GM18870 (cell line): ENCODE data around the gene KDM5C.

Source experiments
- ATAC-seq: cut with Tn5 transposase; IDR thresholded peaks from one replicate; pipeline ENCODE4 v1.9.1; 2021; ENCODE audit warnings: moderate library complexity; ENCODE audit not compliant: unreplicated experiment

Gene KDM5C

DNA sequence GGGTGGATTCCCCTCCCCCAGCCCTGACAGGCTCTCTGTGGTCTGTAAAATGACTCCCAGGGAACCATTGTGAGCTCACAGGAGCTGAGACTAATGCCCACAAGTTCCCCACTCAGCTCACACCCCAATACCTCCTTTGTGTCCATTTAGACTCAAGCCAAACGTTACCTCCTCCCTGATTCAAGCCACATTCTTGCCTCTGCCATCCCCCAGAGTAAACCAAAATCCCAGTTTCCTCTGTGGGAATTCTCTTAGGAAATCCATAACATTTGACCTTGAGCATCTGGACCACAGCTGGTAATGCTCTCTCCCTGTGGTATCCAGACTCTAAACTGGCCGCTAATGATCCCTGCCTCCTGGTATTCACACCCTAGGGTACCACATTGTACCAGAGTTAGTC, 26.3 kb upstream of the KDM5C start:
- ATAC-seq: no peak

- no peak for ATAC-seq
Measured at GRCh38 chrX:53250556-53250955, 25.5 kb upstream of the KDM5C start.

DNA sequence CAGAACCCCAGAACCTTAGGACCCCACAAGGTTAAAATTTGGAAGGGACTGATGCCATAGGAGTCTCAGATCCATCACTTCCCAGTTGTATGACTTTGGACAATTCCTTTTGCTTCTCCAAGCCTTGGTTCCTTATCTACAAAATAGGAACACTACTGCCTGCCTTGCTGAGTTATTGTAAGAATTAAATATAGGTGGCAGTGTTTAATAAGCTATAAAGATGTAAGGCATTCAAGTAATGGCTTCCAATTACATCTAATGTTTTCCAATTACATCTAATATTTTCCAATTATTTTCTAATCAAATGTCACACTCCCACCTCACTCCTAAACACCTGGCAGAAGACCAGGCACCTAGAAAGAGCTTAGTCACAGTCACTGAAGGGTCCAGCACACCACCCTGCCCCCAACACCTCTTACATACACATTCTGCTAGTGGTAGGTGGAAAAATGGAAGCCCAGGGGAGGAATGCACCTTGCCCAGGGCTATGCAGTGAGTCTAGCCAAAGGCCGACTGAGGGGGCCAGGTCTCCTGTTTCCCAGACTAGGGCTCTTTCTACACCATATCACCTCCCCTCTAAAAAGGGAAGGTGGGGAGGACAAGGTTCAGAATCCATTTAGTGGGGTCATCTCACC, 24.5 kb upstream of the KDM5C start:
- no peak for ATAC-seq

DNA sequence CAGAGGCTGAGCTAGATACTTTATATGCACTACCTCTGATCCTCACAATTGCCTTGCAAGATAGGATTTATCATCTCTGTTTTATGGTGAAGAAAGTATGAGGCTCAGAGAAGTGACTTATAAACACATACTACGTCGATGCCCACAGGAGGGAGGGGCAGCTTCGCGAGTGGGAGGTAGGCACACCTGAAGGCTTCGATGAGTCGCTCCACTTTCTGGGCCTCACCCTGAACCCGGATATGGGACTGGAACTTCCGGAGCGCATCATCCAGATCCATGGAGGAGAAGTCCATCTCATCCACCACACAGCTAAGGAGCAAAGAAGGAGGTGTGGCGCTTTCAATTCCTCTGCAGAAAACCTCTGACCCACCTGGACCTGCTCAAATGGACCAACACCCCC, 22.9 kb upstream of the KDM5C start:
- no peak for ATAC-seq

GRCh38 chrX:53246231-53246630, 21.2 kb upstream of the KDM5C start:
- ATAC-seq: no peak

DNA sequence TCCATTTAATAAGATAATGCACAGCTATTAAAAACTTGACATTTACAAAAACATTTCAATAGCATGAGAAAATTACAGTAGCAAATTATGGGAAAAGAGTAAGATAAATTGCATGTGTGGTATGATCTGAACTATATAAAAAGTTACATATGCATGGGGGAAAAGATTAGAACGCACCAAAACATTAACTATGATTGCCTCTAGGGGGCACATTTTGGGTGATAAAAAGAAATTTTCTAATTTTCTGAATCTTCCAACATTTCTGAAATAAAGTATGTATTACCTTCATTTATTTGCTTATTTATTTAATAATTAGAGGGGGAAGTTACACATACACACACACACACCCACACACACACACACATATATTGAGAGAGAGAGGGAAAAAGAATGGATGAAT, 19.6 kb upstream of the KDM5C start:
- no peak for ATAC-seq

- ATAC-seq: no peak
Measured at GRCh38 chrX:53242310-53242709, 17.3 kb upstream of the KDM5C start.

- ATAC-seq: no peak
Measured at GRCh38 chrX:53241558-53241957, 16.6 kb upstream of the KDM5C start.

- no peak for ATAC-seq
Measured at GRCh38 chrX:53239474-53239873, 14.5 kb upstream of the KDM5C start.

GRCh38 chrX:53237056-53237455, 12.0 kb upstream of the KDM5C start:
- ATAC-seq: no peak

- ATAC-seq: no peak
Measured at GRCh38 chrX:53236025-53236679, 11.1 kb upstream of the KDM5C start.

- no peak for ATAC-seq
Measured at GRCh38 chrX:53235566-53235965, 10.6 kb upstream of the KDM5C start.

- no peak for ATAC-seq
Measured at GRCh38 chrX:53234484-53234883, 9.5 kb upstream of the KDM5C start.

DNA sequence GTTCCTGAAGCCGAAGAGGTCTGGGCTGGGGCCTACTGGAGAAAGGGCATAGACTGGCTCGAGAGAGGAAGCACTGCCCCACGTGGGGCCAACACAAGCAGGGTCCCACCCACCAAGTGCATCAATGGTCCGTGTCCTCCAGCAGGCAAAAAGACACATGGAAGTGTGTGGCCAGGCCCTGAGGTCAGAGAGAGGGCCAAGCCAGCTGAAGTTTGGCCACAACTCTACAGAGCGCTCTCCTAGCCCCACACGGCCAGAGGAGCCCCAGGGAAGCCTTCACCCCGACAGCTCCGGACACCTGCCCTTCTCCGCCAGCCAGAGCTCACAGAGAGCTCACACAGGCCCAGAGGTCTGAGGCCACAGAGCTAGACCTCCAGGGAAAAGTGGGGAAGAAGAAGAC, 8.5 kb upstream of the KDM5C start:
- ATAC-seq: no peak

DNA sequence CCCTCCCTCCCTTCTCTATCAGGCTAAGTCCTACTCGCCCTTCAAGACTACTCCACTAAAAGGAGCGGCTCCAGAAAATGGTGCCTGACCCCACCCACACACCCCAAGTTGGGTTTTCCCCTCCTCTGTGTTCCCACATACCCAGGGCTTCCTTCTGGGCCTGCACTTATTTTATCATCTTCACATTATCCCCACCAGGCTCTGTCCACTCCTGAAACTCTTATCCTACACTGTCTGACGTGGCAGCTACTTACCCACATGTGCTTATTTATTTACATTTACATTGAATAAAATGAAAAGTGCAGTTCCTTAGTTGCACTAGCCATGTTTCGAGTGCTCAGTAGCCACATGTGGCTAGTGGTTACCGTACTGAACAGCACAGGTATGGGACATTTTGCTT, 5.1 kb upstream of the KDM5C start:
- no peak for ATAC-seq

- no peak for ATAC-seq
Measured at GRCh38 chrX:53227224-53227765, 2.3 kb upstream of the KDM5C start.

DNA sequence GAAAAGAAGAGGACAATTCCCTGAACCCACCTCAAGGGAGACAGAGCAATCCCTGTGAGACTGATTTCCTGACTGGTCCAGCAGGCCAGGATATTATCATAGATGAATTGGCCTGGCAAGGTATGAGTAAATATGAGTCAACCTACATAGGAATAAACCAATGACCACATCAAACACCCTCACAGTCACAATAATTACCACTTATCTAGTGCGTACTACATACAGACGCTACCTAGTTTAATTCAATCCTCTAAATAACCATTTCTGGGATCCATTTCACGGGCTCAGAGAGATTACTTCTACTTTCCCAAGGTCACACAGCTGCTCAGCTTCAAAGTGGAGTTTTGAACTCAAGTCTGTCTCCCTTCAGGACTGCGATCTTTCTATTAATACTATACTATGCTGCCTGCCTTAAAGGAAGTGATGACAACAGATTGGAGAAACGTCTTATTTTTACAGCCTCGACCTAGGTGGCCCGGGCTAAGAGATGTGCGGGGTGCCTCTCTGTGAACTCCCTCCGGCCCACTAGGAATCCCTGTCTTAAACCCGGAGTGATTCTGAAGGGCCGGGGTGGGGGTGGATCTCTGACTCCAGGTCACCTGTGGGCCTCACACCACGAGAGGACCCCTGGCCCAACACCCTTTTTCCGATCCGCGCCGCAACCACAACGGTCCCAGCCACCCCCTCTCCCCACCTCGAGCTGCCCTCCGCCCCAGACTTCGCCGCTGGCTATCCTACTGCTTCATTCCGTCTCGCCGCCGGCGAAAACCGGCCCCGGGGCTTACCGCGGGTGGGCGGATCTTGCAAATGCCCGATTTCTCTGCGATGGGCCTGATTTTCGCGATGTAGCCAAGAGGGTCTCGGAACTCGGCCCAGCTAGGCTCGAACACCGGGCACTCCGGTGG, 800 bp downstream of the KDM5C start:
- ATAC-seq: no peak

DNA sequence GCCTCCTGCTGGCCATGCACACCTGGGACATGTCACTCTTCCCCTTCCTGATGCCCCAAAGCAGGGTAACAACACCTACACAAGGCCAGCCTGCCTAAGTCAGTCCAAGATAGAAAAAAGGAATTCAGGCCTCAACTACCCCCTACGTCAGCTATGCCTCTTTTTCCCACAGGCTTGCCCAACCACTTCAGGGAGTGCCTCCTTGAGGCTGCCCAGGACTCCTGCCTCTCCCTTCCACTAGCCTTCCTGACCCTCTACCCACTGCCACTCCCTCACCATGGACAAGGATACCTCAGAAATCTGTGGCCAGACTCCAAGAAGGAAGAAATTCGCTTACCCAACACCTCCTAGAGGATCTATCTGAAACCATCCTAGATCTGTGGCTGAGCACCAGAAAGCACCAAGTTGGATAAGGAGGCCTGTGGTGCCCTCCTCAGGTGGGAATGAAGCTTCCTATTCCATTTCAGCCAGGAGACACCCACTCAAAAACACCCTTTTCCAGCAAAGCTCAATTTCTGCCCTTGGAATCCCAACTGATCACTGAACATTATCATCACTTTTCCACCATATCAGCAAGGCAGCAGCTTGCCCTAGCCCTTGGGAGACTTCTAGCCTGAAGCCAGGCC, 1.8 kb downstream of the KDM5C start:
- no peak for ATAC-seq

DNA sequence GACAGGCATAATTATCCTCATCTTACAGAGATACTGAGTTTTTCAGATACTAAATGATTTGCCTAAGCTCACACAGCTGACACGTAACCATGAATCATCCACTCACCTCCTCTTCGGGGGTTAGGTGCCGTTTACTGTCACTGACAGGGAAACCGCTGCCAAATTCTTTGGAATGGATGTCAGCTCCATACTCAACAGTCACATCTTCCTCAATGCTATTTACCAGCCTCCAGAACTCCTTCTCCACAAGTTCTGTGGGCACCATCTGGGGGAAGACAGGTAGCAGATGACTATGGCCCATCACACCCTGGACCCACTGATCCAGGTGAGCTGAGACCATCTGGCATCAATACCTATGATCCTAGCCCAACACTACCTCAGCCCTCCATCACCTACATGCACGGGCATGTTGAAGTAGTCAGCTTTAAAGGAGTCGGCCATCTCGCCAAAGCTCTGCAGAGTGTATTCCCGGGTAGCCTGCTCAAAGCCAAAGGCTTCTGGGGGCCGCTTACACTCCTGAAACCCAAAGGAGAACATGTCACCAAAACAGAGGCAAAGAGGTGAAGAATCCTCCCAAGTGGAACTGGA, 13.5 kb downstream of the KDM5C start:
- no peak for ATAC-seq

DNA sequence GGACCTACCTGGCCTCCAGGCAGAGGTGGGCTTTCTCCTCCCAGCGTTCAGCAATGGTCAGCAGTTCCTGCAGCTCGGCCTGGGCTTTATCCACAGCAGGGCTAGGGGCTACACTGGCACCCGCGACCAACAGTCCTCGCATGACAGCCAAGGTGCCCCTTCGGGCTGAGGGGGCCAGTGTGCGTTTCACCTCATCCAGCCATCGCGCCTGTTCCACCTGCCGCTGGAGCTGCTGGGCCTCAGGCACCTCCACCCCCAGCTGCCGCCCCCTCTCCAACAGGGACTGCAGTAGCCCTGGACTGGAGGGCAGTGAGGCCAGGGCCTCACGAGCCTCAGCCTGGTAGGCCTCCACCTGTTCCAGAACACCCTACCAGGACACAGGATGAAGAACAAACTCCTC, 28.3 kb downstream of the KDM5C start:
- no peak for ATAC-seq

GRCh38 chrX:53195401-53195800, 29.6 kb downstream of the KDM5C start:
- no peak for ATAC-seq
